Ovary (tissue), 9 donors: Measurements from ENCODE around the gene BANP. TPM values are rescaled to one million over a fixed set of nuclear protein-coding genes. Genes with fewer than 3 reads are reported as not detected.
A peak's percentile ranks its signal among the peaks of the same experiment; 100 is the strongest.
"Not testable (repeated sequence)": the region's sequence is repeated elsewhere in the genome, so short reads cannot be mapped to it uniquely, and the experiment has no call there.

ENCODE experiments used
- DNase-seq, 5 donors: peaks; one replicate each; pipeline ENCODE4 v3.0.0-alpha.2; 2019 to 2020
- H3K27ac ChIP-seq, 2 donors: fragments of 200-600 bp; one replicate each; pipeline versions ENCODE4 v1.5.1 to v1.8.0; 2019 to 2022
- H3K27me3 ChIP-seq: fragments of 200-600 bp; one replicate; pipeline ENCODE4 v1.8.0; 2022
- H3K36me3 ChIP-seq: fragments of 200-600 bp; sonication (generic); one replicate; pipeline ENCODE4 v1.5.1; 2019
- H3K4me1 ChIP-seq: one replicate; pipeline ENCODE4 v1.8.1; 2013; ENCODE audit warnings: mild to moderate bottlenecking, moderate library complexity; ENCODE audit not compliant: insufficient read depth
- H3K4me3 ChIP-seq: fragments of 200-600 bp; sonication (generic); one replicate; pipeline ENCODE4 v1.5.1; 2017
- H3K9me3 ChIP-seq, 2 donors: fragments of 200-600 bp in 1 of 2; sonication (generic) in 1 of 2; one replicate each; pipeline versions ENCODE4 v1.5.1 to v1.8.1; 2013 to 2019; ENCODE audit warnings: mild to moderate bottlenecking in 1 of 2, moderate library complexity in 1 of 2
- EP300 ChIP-seq: sonication (generic); formaldehyde crosslinking; IDR thresholded peaks from one replicate; pipeline ENCODE4 v1.6.1; 2017; ENCODE audit warnings: antibody characterized with exemption
- POLR2A ChIP-seq: fragments of 450-650 bp; IDR thresholded peaks from one replicate; pipeline ENCODE4 v1.6.1; 2017; ENCODE audit warnings: antibody characterized with exemption, mild to moderate bottlenecking, moderate library complexity
- whole genome bisulfite sequencing, 3 donors: extraction: QIAGEN DNeasy Blood & Tissue Kit in 1 of 3; methylation state at CpG; one replicate each; pipeline versions ENCODE4 v1.1.5 to v1.1.7; 2013 to 2017; 5-methylcytosine and 5-hydroxymethylcytosine counted together
- intact Hi-C, 4 donors: fragments of 100-400 bp; cut with DNase I; formaldehyde crosslinking; loops; one replicate each; pipeline versions ENCODE4 v1.11.0 to v1.15.1; 2022 to 2023
- polyA plus RNA-seq, 2 donors: library from polyadenylated mRNA; stranded (reverse); fragments of 200-250 nt in 1 of 2; fragments of 350-450 nt in 1 of 2; fragmentation: Illumina TruSeq in 1 of 2; extraction: RNeasy Lipid Tissue Mini Kit (QIAGEN cat#74804) in 1 of 2; gene quantifications; one replicate each; pipeline ENCODE4 v1.2.3, GENCODE V29; 2013 to 2014
- total RNA-seq, 7 donors: library from RNA; depleted of rRNA in 2 of 7; stranded (reverse); fragments of >200 nt in 2 of 7; fragmentation: NEBNext Ultra II Directional in 3 of 7; extraction: Animal tissue kit (Norgen Biotek cat#: 25700) in 3 of 7; gene quantifications; one replicate each; pipeline versions ENCODE4 v1.1.0 to v1.2.4, GENCODE V29; 2016 to 2023
- TF ChIP-seq, protein P1 (sequence below), 3 donors: fragments of 450-650 bp in 2 of 3; fragments of 200-600 bp in 1 of 3; IDR thresholded peaks; one replicate each; pipeline versions ENCODE4 v1.5.1 to v1.8.0; 2016 to 2022; ENCODE audit warnings: antibody characterized with exemption in 3 of 3, mild to moderate bottlenecking in 1 of 3
- donor health status: DM: no; HTN: no; CAD: no; lungs with moderate emphysema.
- donor health status: DM: no; HTN: no; CAD: no.
- donor health status: Bipolar disorder and iron deficiency.
- donor health status: DM: yes; HTN: yes; CAD: no.
- donor health status: DM: no; HTN: no; CAD: no.
- donor health status: DM: yes; HTN: yes; CAD: no.

BANP gene
- total and polyA plus RNA-seq, 9 donors: 14.8 to 48.6 (median 28.1) TPM

DNA sequence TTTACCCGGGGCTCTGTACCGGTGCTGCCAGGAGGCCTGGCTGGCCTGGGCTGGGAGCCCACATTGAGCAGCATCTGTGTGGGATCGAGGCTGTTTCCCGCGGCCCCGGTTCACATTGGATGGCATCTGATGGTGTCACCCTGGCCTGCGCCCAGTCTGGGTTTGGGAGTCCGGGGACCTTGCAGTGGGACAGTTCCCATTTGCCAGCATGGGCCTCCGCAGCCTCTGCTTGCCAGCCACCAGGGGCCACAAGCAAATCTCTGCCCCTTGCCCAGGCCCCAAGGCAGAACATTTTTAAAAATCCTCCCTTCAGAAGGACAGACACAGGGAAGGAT lies 64.5 kb downstream of the BANP start:
- peak in 2 of 5 donors; percentile 21 to 33 for DNase-seq
- Histone ChIP-seq H3K4me1 (peaks cover 6% of the 10 kb centered on the region), H3K27ac (peak overlapping the region in 1 of 2 donors; percentile 2), H3K27me3 (no peaks in the 10 kb centered on the region), H3K36me3 (no peaks in the 10 kb centered on the region), H3K9me3 (no peaks in the 10 kb centered on the region), H3K4me3 (no peak overlapping the region)
- WGBS, 3 donors: 90 to 97% (median 93%) methylated on average over 9 of the region's 9 CpGs
- intact Hi-C loops: no loop called here
- TF ChIP-seq POLR2A (no peak), EP300 (no peak)
- TF ChIP-seq, protein P1, sequence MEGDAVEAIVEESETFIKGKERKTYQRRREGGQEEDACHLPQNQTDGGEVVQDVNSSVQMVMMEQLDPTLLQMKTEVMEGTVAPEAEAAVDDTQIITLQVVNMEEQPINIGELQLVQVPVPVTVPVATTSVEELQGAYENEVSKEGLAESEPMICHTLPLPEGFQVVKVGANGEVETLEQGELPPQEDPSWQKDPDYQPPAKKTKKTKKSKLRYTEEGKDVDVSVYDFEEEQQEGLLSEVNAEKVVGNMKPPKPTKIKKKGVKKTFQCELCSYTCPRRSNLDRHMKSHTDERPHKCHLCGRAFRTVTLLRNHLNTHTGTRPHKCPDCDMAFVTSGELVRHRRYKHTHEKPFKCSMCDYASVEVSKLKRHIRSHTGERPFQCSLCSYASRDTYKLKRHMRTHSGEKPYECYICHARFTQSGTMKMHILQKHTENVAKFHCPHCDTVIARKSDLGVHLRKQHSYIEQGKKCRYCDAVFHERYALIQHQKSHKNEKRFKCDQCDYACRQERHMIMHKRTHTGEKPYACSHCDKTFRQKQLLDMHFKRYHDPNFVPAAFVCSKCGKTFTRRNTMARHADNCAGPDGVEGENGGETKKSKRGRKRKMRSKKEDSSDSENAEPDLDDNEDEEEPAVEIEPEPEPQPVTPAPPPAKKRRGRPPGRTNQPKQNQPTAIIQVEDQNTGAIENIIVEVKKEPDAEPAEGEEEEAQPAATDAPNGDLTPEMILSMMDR (IDR thresholded peaks at IDR 0.05): no peak

DNA sequence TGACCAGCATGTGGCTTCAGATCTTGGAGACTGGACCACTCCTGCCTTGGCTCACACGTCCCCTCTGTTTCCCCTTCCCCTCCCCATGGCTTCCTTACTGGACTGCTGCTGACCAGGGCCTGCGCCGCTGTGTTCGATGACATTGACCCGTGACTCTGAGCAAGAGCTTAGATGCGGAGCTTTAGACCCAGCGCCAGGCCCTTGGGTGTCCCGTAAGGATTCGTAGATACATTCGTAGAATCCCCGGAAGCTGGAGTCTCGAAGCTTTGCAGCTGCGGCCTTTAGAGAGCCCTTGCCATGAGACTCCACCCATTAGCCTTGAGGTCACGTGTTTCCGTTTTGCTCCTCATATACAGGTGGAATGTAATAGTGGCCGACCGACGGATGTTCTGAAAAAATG lies 65.2 kb downstream of the BANP start:
- WGBS, 3 donors: 63 to 83% (median 67%) methylated on average over 18 of the region's 18 CpGs
- intact Hi-C loops: not testable (repeated sequence)
- peak in 3 of 5 donors; percentile 22 to 40 (median 39) for DNase-seq

DNA sequence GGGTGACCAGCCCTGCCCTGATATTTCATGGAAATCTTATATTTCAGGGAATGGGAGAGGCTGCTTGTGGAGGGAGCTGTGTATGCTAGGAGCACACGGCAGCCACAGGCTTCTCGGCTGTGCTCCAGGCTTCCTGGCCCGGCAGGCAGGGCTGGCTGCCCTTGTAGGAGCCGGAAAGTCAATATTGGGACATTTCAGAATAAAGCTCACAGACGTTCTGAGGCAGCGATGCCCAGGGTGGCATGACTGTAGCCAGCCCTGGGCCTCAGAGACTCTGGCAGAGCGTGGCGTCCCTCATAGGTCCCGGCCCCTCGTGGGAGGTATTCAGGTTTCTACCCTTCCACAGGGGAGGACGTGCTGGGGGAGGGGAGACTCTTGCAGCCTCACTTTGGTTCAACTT lies 65.7 kb downstream of the BANP start:
- H3K27me3 ChIP-seq: no peaks in the 10 kb centered on the region
- H3K4me3 ChIP-seq: no peak overlapping the region
- H3K27ac ChIP-seq: peak overlapping the region in 1 of 2 donors; percentile 42
- no peaks in the 10 kb centered on the region for H3K36me3 ChIP-seq
- WGBS, 3 donors: 46 to 75% (median 69%) methylated on average over 11 of the region's 11 CpGs
- H3K4me1 ChIP-seq: peaks cover 6% of the 10 kb centered on the region
- no peaks in the 10 kb centered on the region for H3K9me3 ChIP-seq
- DNase-seq: peak in 3 of 5 donors; percentile 12 to 53 (median 36)
- intact Hi-C loops: no loop called here
- TF ChIP-seq EP300: no peak
- TF ChIP-seq POLR2A: no peak
- TF ChIP-seq, protein P1 (IDR thresholded peaks at IDR 0.05): no peak

More for the DNA sequence above, 65.2 kb downstream of the BANP start:
- H3K4me3 ChIP-seq, H3K9me3 ChIP-seq, H3K27me3 ChIP-seq, H3K36me3 ChIP-seq, H3K4me1 ChIP-seq: not testable (repeated sequence)
- H3K27ac ChIP-seq: peak overlapping the region in 1 of 2 donors; percentile 2

DNA sequence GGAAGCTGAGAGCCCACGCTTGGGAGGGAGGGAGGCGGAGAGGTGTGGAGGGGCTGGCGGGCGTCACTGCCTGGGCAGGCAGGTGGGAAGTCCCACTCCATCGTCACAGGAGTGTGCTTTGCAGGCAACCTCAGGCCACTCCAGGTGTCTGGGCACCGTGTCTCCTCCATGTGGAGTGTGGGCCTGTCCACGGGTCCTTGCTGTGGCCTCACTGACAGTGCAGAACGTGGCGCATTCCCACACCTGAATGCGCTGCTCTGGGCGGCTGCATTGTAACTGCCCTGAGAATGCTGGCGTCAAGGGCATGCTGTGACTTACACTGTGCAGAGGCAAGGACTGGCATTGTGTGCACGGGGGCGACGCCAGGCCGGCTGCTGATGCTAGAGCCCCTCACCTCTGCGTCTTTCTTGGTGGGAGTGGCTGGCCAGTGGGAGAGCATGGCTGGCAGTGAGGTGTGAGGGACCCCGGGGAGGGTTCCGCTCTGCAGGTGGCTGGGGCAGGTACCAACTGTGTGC lies 66.4 kb downstream of the BANP start:
- Histone ChIP-seq H3K36me3 (no peaks in the 10 kb centered on the region), H3K27me3 (no peaks in the 10 kb centered on the region), H3K4me3 (no peak overlapping the region), H3K4me1 (peaks cover 6% of the 10 kb centered on the region), H3K27ac (no peak overlapping the region), H3K9me3 (no peaks in the 10 kb centered on the region)
- TF ChIP-seq POLR2A (no peak), EP300 (no peak)
- TF ChIP-seq, protein P1 (IDR thresholded peaks at IDR 0.05): no peak
- intact Hi-C loops: no loop called here
- DNase-seq: peak in 2 of 5 donors; percentile 28 to 34
- WGBS, 3 donors: 87 to 91% (median 90%) methylated on average over 19 of the region's 19 CpGs

DNA sequence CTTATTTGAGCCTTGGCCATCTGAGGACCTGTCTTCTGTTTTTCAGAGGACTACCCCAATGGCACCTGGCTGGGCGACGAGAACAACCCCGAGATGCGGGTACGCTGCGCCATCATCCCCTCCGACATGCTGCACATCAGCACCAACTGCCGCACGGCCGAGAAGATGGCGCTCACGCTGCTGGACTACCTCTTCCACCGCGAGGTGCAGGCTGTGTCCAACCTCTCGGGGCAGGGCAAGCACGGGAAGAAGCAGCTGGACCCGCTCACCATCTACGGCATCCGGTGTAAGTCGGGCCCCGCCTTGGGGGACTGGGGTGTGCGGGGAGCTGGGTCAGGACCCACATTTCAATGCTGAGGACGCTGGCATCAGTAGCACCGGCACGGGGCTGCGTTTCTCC lies 67.1 kb downstream of the BANP start:
- intact Hi-C loops, H3K36me3 ChIP-seq, H3K9me3 ChIP-seq, H3K27me3 ChIP-seq, H3K27ac ChIP-seq, H3K4me3 ChIP-seq, H3K4me1 ChIP-seq: not testable (repeated sequence)
- WGBS, 3 donors: 96% methylated on average over 25 to 26 of the region's 26 CpGs
- peak in 2 of 5 donors; percentile 23 to 41 for DNase-seq

DNA sequence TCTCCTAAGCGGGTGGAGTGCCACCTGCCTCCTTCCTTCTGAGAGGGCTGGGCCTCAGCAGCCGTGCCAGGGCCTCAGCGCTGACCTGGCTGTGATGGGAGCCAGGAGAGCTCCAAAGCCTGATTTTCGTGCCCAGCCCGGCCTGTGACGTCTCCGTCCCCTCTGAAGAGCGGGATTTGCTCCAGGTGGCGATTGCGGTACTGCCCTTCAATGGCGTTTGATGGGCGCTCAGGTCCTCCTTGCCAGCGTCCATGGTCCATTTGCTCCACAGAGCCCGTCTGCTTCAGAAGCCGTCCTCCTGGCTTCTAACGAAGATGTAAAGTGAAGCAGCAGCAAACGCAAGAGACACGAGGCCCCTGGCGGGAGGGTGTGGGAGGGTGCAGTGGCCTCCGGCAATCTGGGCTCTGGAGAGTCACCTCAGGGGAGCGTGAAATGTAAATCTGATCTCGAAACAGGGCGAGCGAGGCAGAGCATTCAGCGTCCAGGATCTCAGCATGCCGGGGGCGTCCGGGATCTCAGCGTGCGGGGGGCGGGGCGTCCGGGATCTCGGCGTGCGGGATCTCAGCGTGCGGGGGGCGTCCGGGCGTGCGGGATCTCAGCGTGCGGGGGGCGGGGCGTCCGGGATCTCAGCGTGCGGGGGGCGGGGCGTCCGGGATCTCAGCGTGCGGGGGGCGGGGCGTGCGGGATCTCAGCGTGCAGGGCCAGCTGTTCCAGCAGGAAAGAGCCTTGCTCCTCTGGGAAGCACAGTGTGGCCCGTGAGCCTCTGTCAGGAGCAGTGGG lies 68.0 kb downstream of the BANP start:
- H3K4me3 ChIP-seq, H3K36me3 ChIP-seq, H3K4me1 ChIP-seq, H3K27me3 ChIP-seq, H3K9me3 ChIP-seq, intact Hi-C loops: not testable (repeated sequence)
- 41 to 65% (median 52%) methylated on average over 29 to 59 of the region's 59 CpGs for WGBS, 3 donors
- peak overlapping the region in 1 of 2 donors; percentile 59 for H3K27ac ChIP-seq
- DNase-seq: peak; percentile 49 to 82 (median 66)
